ENCODE measurements around the gene CD2.

Gene CD2

GRCh38 chr1:116738673-116739370, 15.4 kb upstream of the CD2 start:
- DNase-seq (ENCODE audit: low read depth), result no peak
- TF ChIP-seq, protein P1, sequence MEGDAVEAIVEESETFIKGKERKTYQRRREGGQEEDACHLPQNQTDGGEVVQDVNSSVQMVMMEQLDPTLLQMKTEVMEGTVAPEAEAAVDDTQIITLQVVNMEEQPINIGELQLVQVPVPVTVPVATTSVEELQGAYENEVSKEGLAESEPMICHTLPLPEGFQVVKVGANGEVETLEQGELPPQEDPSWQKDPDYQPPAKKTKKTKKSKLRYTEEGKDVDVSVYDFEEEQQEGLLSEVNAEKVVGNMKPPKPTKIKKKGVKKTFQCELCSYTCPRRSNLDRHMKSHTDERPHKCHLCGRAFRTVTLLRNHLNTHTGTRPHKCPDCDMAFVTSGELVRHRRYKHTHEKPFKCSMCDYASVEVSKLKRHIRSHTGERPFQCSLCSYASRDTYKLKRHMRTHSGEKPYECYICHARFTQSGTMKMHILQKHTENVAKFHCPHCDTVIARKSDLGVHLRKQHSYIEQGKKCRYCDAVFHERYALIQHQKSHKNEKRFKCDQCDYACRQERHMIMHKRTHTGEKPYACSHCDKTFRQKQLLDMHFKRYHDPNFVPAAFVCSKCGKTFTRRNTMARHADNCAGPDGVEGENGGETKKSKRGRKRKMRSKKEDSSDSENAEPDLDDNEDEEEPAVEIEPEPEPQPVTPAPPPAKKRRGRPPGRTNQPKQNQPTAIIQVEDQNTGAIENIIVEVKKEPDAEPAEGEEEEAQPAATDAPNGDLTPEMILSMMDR (conservative IDR thresholded peaks at IDR 0.05; ENCODE audit: control insufficient read depth, insufficient read depth, low read depth, low read length), result no peak
- H3K4me3 ChIP-seq (ENCODE audit: control insufficient read depth, low read depth, low read length), result no peak overlapping the region

GRCh38 chr1:116739371-116740012, 14.7 kb upstream of the CD2 start:
- TF ChIP-seq, protein P1 (conservative IDR thresholded peaks at IDR 0.05; ENCODE audit: control insufficient read depth, insufficient read depth, low read depth, low read length), result no peak
- no peak overlapping the region for H3K4me3 ChIP-seq (ENCODE audit: control insufficient read depth, low read depth, low read length)

GRCh38 chr1:116740296-116740695, 13.9 kb upstream of the CD2 start:
- no peak overlapping the region for H3K4me3 ChIP-seq (ENCODE audit: control insufficient read depth, low read depth, low read length)
- no peak for DNase-seq (ENCODE audit: low read depth)
- TF ChIP-seq, protein P1 (conservative IDR thresholded peaks at IDR 0.05; ENCODE audit: control insufficient read depth, insufficient read depth, low read depth, low read length), result no peak

More at GRCh38 chr1:116739371-116740012, 14.7 kb upstream of the CD2 start:
- DNase-seq (ENCODE audit: low read depth), result no peak

DNA sequence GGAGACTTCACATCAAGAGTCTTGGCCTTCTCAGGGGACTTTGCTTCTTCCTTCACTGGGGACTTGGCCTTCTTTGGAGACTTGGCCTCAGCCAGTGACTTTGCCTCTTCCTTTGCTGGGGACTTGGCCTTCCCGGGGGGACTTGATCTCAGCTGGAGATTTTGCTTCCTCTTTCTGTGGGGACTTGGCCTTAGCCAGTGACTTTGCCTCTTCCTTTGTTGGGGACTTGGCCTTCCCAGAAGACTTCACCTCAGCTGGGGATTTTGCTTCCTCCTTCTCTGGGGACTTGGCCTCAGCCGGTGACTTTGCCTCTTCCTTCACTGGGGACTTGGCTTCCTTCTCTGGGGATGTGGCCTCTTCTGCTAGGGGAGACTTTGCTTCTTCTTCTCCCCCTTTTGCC, 13.5 kb upstream of the CD2 start:
- H3K4me3 ChIP-seq (ENCODE audit: control insufficient read depth, low read depth, low read length), result no peak overlapping the region
- TF ChIP-seq, protein P1 (conservative IDR thresholded peaks at IDR 0.05; ENCODE audit: control insufficient read depth, insufficient read depth, low read depth, low read length), result no peak
- no peak for DNase-seq (ENCODE audit: low read depth)

DNA sequence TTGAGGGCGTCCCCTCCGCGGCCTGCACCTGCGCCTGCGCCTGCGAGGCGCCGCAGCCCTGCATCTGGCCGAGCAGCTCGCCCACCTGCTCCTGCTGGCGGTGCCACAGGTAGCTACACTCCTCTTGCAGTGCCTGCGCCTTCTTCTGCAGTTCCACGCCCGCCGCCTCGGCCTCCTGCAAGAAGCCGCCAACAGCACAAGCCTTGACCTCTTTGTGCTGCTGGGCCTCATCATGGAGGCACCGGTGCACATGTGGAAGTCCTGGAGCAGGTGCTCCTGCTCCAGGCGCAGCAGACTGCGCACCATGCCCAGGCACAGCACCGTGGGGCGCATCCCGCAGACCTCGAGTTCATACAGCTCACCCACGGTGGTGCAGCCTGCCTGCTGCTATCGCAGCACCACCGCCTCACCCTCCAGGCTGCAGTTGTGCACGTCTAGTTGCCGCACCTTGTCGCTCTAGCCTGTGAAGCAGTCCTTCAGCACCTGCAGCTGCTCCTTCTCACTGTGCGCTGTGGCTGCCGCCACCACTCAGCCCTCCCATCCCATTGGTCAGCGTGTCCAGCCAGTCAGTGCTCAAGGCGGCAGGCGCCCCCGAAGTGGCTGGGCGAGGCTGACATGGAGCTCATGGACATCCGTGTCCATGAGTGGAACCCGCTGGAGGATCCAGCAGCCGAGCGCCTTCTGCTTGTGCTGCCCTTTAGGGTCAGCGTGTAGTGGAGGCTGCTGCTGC, 12.2 kb upstream of the CD2 start:
- H3K4me3 ChIP-seq (ENCODE audit: control insufficient read depth, low read depth, low read length), result no peak overlapping the region
- no peak for DNase-seq (ENCODE audit: low read depth)
- TF ChIP-seq, protein P1 (conservative IDR thresholded peaks at IDR 0.05; ENCODE audit: control insufficient read depth, insufficient read depth, low read depth, low read length), result no peak

DNA sequence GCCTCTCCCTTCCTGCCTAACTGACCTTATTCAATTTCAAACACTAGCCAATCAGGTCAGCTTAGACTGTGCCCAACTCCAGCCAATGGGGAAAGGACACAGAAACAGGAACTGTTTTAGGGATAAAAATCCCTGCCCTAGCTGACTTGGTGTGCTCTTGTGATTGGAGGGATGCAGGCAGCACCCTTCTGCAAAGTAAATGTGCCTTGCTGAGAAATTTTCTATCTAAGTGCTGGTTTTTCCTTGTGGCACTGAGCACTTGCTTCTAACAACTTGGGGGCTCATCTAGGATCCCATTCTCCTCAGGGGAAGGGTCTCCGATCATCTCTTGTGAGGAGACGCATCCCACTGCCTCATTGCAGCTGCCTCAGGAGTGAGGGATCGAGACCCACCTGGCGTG, 10.7 kb upstream of the CD2 start:
- TF ChIP-seq, protein P1 (conservative IDR thresholded peaks at IDR 0.05; ENCODE audit: control insufficient read depth, insufficient read depth, low read depth, low read length), result no peak
- DNase-seq (ENCODE audit: low read depth), result no peak
- H3K4me3 ChIP-seq (ENCODE audit: control insufficient read depth, low read depth, low read length), result no peak overlapping the region
